ENCODE results near the gene TTC39A.

DNA sequence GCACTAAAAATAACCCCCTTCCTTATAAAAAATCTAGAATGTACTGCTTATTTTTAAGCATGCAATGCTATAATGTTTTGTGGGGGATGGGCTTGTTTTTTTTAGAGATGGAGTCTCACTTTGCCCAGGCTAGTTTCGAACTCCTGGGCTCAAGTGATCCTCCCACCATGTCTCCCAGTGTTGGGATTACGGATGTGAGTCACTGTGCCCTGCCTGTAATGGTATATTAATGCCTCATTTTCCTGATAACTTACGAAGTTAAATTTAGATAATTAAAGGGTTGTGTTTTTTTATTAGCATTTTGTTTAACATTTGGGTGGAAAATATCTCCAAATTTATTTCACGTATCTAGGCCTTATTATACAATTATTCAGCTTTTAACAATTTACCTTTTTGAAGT lies 87.8 kb downstream of the TTC39A start:
- TF ChIP-seq POLR2AphosphoS5 (IDR thresholded peaks at IDR 0.05; ENCODE audit: insufficient read depth in 1 of 2, low read depth in 1 of 2) = no peak
- TF ChIP-seq, protein P1, sequence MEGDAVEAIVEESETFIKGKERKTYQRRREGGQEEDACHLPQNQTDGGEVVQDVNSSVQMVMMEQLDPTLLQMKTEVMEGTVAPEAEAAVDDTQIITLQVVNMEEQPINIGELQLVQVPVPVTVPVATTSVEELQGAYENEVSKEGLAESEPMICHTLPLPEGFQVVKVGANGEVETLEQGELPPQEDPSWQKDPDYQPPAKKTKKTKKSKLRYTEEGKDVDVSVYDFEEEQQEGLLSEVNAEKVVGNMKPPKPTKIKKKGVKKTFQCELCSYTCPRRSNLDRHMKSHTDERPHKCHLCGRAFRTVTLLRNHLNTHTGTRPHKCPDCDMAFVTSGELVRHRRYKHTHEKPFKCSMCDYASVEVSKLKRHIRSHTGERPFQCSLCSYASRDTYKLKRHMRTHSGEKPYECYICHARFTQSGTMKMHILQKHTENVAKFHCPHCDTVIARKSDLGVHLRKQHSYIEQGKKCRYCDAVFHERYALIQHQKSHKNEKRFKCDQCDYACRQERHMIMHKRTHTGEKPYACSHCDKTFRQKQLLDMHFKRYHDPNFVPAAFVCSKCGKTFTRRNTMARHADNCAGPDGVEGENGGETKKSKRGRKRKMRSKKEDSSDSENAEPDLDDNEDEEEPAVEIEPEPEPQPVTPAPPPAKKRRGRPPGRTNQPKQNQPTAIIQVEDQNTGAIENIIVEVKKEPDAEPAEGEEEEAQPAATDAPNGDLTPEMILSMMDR (IDR thresholded peaks at IDR 0.05) = no peak

Measured in vagina (tissue), 2 donors.